HCT116 (cell line): ENCODE data around the gene PDLIM4. TPM values are rescaled to one million over a fixed set of nuclear protein-coding genes. Genes with fewer than 3 reads are reported as not detected.

Experiments
- RAD21 ChIP-seq: IDR thresholded peaks from 2 replicates; pipeline ENCODE4 v1.6.1; 2012; ENCODE audit warnings: low read depth, mild to moderate bottlenecking
- microRNA-seq: library from miRNA; unstranded; fragments of <30 nt; microRNA quantifications from one replicate; pipeline ENCODE4, GENCODE V29; 2016; ENCODE audit warnings: borderline number of aligned reads
- total RNA-seq: library from RNA; stranded (reverse); gene quantifications from one replicate; pipeline ENCODE4 v1.2.1, GENCODE V29; 2021; ENCODE audit not compliant: unreplicated experiment

The PDLIM4 gene
- total RNA-seq, 1 experiment from 2014 or later, result not detected

DNA sequence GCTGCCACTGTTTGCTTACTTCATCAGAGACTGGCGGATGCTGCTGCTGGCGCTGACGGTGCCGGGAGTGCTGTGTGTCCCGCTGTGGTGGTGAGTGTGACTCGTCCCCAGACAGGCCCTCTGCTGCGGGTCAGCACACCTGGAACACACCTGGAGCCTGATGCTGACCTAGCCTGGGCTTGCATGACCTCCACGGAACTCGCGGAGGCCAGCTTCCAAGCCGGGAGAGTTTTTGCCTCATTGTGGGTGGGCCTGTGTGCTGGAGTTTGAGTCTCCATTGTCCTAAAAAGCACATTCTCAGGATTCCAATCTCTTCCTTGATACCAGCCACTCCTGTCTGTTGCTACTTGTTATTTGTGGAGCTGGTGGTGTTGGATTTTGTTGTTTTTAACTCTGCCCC lies 64.8 kb downstream of the PDLIM4 start (continued):
- TF ChIP-seq RAD21, result no peak

Small RNA genes lying within 50 kb of the gene (microRNA-seq; reads per million reads assigned to microRNA genes)
- gene MIR6830, result not detected

Other genes starting within 250 kb of the PDLIM4 start
- gene ACSL6, start 246.0 kb upstream of the PDLIM4 start, total RNA-seq, result 2.3 TPM
- not detected for gene IL3, start 197.0 kb upstream of the PDLIM4 start, total RNA-seq
- gene CSF2, start 183.9 kb upstream of the PDLIM4 start, total RNA-seq, result 0.30 TPM
- gene P4HA2, start 29.8 kb upstream of the PDLIM4 start, total RNA-seq, result 29.0 TPM
- 0.59 TPM for gene SLC22A4, start 36.7 kb downstream of the PDLIM4 start, total RNA-seq
- 9.9 TPM for gene SLC22A5, start 112.0 kb downstream of the PDLIM4 start, total RNA-seq
- gene IRF1, start 233.1 kb downstream of the PDLIM4 start, total RNA-seq, result 30.1 TPM